HCT116 (cell line): ENCODE data around the gene ERAP2. TPM values are rescaled to one million over a fixed set of nuclear protein-coding genes. Genes with fewer than 3 reads are reported as not detected.

Source experiments
- ATAC-seq: fragments of 200-7000 bp; cut with Tn5 transposase; 2 replicates; pipeline ENCODE4 v1.9.1; 2020; ENCODE audit warnings: mild to moderate bottlenecking, moderate library complexity
- BruUV-seq: library from RNA; stranded (reverse); fragments of 400-500 nt; replicated peaks from 2 replicates; lab custom pipeline; 2021; lab: Mats Ljungman, UMichigan
- CTCF ChIA-PET: fragments of 300-600 bp; sonication (Branson Sonifier 250); formaldehyde crosslinking; loops from one replicate; lab custom pipeline; 2021; ENCODE audit warnings: antibody characterized with exemption; lab: Charles Lee
- POLR2A ChIA-PET: fragments of 300-600, 350-600 bp; sonication (Branson Sonifier 250); formaldehyde crosslinking; loops from one replicate; lab custom pipeline; 2021; ENCODE audit warnings: antibody characterized with exemption; lab: Charles Lee
- RAD21 ChIA-PET, 2 experiments: fragments of 300-600 bp; sonication (Branson Sonifier 250); formaldehyde crosslinking; loops; one replicate each; lab custom pipeline; 2023; ENCODE audit warnings: low total read pairs in 2 of 2; ENCODE audit not compliant: uncharacterized antibody in 2 of 2, unreplicated experiment in 2 of 2, low non-redundant PET in 1 of 2; lab: Charles Lee
- DNase-seq: peaks from one replicate; pipeline ENCODE4 v3.0.0-alpha.2; 2010; ENCODE audit warnings: low read depth, low spot score
- H2AFZ ChIP-seq: fragments of 200-600 bp; shearing (Covaris generic), sonication (generic); 2 replicates; pipeline ENCODE4 v1.6.1; 2017; ENCODE audit warnings: low read depth, mixed run types, mixed read lengths, antibody characterized with exemption, low read length; ENCODE audit not compliant: poor library complexity, severe bottlenecking
- H3K27ac ChIP-seq: 2 replicates; pipeline ENCODE4 v1.5.1; 2012; ENCODE audit warnings: low read depth, low read length
- H3K27me3 ChIP-seq: fragments of 200-600 bp; sonication (generic); 2 replicates; pipeline ENCODE4 v1.6.1; 2016; ENCODE audit warnings: mixed run types, low read length, mixed read lengths; ENCODE audit not compliant: insufficient read depth
- H3K36me3 ChIP-seq, 2 experiments: fragments of 200-500 bp in 1 of 2; fragments of 200-600 bp in 1 of 2; sonication (Bioruptor generic) in 1 of 2; sonication (generic) in 1 of 2; 2 replicates each; pipeline versions ENCODE4 v1.5.1 to v1.6.1; 2014 to 2016; ENCODE audit warnings: low read length in 2 of 2, inconsistent platforms in 1 of 2, mixed read lengths in 1 of 2, mixed run types in 1 of 2; ENCODE audit not compliant: insufficient read depth in 2 of 2, control insufficient read depth in 1 of 2
- H3K4me1 ChIP-seq, 2 experiments: fragments of 200-600 bp in 1 of 2; sonication (generic) in 1 of 2; 2 replicates each; pipeline versions ENCODE4 v1.5.1 to v1.6.1; 2012 to 2017; ENCODE audit warnings: low read length in 2 of 2, inconsistent platforms in 1 of 2, mild to moderate bottlenecking in 1 of 2, mixed read lengths in 1 of 2, mixed run types in 1 of 2, moderate library complexity in 1 of 2; ENCODE audit not compliant: insufficient read depth in 2 of 2, control insufficient read depth in 1 of 2
- H3K4me2 ChIP-seq: fragments of 200-600 bp; sonication (generic); 2 replicates; pipeline ENCODE4 v1.6.1; 2017; ENCODE audit warnings: mixed run types, low read length, mixed read lengths
- H3K4me3 ChIP-seq, 2 experiments: fragments of 200-600 bp in 1 of 2; sonication (generic) in 1 of 2; replicated peaks in 1 of 2; 2 replicates each; pipeline ENCODE4 v1.5.1; 2011 to 2016; ENCODE audit warnings: low read length in 2 of 2, control low read depth in 1 of 2, low read depth in 1 of 2, mild to moderate bottlenecking in 1 of 2, mixed read lengths in 1 of 2, mixed run types in 1 of 2
- H3K79me2 ChIP-seq: fragments of 200-600 bp; sonication (generic); 2 replicates; pipeline ENCODE4 v1.6.1; 2017; ENCODE audit warnings: mild to moderate bottlenecking, mixed run types, low read length, moderate library complexity, mixed read lengths; ENCODE audit not compliant: insufficient read depth
- H3K9ac ChIP-seq: fragments of 200-600 bp; sonication (generic); 2 replicates; pipeline ENCODE4 v1.6.1; 2016; ENCODE audit warnings: low read length, mixed read lengths
- H3K9me2 ChIP-seq: fragments of 200-600 bp; sonication (generic), shearing (Covaris generic); 2 replicates; pipeline ENCODE4 v1.6.1; 2017; ENCODE audit warnings: mixed run types, mild to moderate bottlenecking, moderate library complexity; ENCODE audit not compliant: insufficient read depth
- H3K9me3 ChIP-seq, 2 experiments: fragments of 200-500 bp in 1 of 2; fragments of 200-600 bp in 1 of 2; sonication (Bioruptor generic) in 1 of 2; sonication (generic) in 1 of 2; 2 replicates each; pipeline ENCODE4 v1.6.1; 2014 to 2017; ENCODE audit warnings: low read length in 2 of 2, mixed read lengths in 2 of 2, inconsistent platforms in 1 of 2, low read depth in 1 of 2, mild to moderate bottlenecking in 1 of 2, mixed run types in 1 of 2, moderate library complexity in 1 of 2; ENCODE audit not compliant: control insufficient read depth in 1 of 2, insufficient read depth in 1 of 2
- H4K20me1 ChIP-seq: fragments of 200-600 bp; sonication (generic), shearing (Covaris generic); 2 replicates; pipeline ENCODE4 v1.6.1; 2017; ENCODE audit warnings: mixed run types, mild to moderate bottlenecking, moderate library complexity; ENCODE audit not compliant: insufficient read depth
- EGR1 ChIP-seq: IDR thresholded peaks from 2 replicates; pipeline ENCODE4 v1.6.1; 2012; ENCODE audit warnings: low read depth
- EZH2 ChIP-seq: fragments of 200-600 bp; sonication (generic); IDR thresholded peaks from 2 replicates; pipeline ENCODE4 v1.6.1; 2017; ENCODE audit warnings: antibody characterized with exemption, mixed run types
- POLR2AphosphoS5 ChIP-seq: IDR thresholded peaks from 2 replicates; pipeline ENCODE4 v1.6.1; 2011; ENCODE audit warnings: mild to moderate bottlenecking, low read depth, low read length, moderate library complexity
- RAD21 ChIP-seq: IDR thresholded peaks from 2 replicates; pipeline ENCODE4 v1.6.1; 2012; ENCODE audit warnings: low read depth, mild to moderate bottlenecking
- SIN3A ChIP-seq: IDR thresholded peaks from 2 replicates; pipeline ENCODE4 v1.6.1; 2012; ENCODE audit warnings: low read depth
- SP1 ChIP-seq: IDR thresholded peaks from 2 replicates; pipeline ENCODE4 v1.6.1; 2012; ENCODE audit warnings: low read depth
- SRF ChIP-seq: IDR thresholded peaks from 2 replicates; pipeline ENCODE4 v1.6.1; 2012; ENCODE audit warnings: low read depth
- TCF7L2 ChIP-seq: IDR thresholded peaks from 2 replicates; pipeline ENCODE4 v1.7.0; 2011; ENCODE audit warnings: borderline replicate concordance, inconsistent platforms; ENCODE audit not compliant: insufficient read depth, insufficient read length; ENCODE audit errors: extremely low read depth
- YY1 ChIP-seq: IDR thresholded peaks from 2 replicates; pipeline ENCODE4 v1.6.1; 2011; ENCODE audit warnings: low read length, low read depth, moderate library complexity, mild to moderate bottlenecking; ENCODE audit not compliant: insufficient replicate concordance; ENCODE audit errors: extremely low read depth
- intact Hi-C: fragments of 100-400 bp; cut with micrococcal nuclease; formaldehyde crosslinking; loops from 2 replicates; pipeline ENCODE4 v1.10.0; 2022
- total RNA-seq: library from RNA; stranded (reverse); gene quantifications from one replicate; pipeline ENCODE4 v1.2.1, GENCODE V29; 2021; ENCODE audit not compliant: unreplicated experiment
- TF ChIP-seq, protein P1 (sequence below): IDR thresholded peaks from 2 replicates; pipeline ENCODE4 v1.6.1; 2012
- TF ChIP-seq, protein P2 (sequence below): IDR thresholded peaks from 2 replicates; pipeline ENCODE4 v1.6.1; 2011; ENCODE audit warnings: mild to moderate bottlenecking, low read length, moderate library complexity; ENCODE audit not compliant: insufficient replicate concordance; ENCODE audit errors: extremely low read depth
- TF ChIP-seq, protein P3 (sequence below): IDR thresholded peaks from 2 replicates; pipeline ENCODE4 v1.6.1; 2012
- TF ChIP-seq, protein P4 (sequence below): IDR thresholded peaks from 2 replicates; pipeline ENCODE4 v1.6.1; 2012; ENCODE audit warnings: low read depth
- TF ChIP-seq, protein P5 (sequence below), 3 experiments: fragments of 200-600 bp in 1 of 3; sonication (generic) in 1 of 3; IDR thresholded peaks in 2 of 3; conservative IDR thresholded peaks in 1 of 3; 2 replicates each; pipeline ENCODE4 v1.5.1; 2012 to 2017; ENCODE audit warnings: low read depth in 2 of 3, low read length in 2 of 3, antibody characterized with exemption in 1 of 3, borderline replicate concordance in 1 of 3, control low read depth in 1 of 3, mild to moderate bottlenecking in 1 of 3, mixed read lengths in 1 of 3, mixed run types in 1 of 3, moderate library complexity in 1 of 3; ENCODE audit not compliant: insufficient read depth in 1 of 3

ERAP2 gene
- total RNA-seq, 1 experiment from 2014 or later: 2.2 TPM

DNA sequence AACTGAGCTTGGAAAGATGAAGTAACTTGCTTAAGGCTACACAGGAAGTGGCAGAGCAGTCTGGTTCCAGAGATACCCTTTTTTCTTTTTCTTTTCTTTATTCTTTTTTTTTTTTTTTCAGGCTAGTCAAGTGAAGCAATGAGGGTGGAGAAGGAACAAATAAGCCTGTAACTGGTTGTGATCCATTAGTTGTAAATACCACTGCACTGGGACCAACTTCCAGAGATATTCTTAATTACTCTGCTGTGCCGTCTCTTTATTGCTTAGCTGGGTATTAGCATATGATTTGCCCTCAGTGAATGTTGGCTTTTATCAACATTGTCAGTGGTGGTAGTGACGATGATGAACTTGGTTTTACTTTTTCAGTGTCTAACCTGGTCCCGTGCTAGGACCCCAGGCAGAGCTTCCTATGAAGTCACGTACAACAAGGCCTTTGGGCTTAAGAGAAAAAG, 86.3 kb downstream of the ERAP2 start:
- no peak overlapping the region for H3K4me3 ChIP-seq
- POLR2A ChIA-PET: no interaction called here
- no peak overlapping the region for H3K9ac ChIP-seq
- no peak for ATAC-seq
- H3K79me2 ChIP-seq: peaks cover 13% of the 10 kb centered on the region
- no peaks in the 10 kb centered on the region for H3K9me3 ChIP-seq
- peaks cover 3% of the 10 kb centered on the region; the same call in 1 of the 2 replicates for H3K9me2 ChIP-seq
- peaks cover 2 to 5% of the 10 kb centered on the region in 2 experiments; a peak in 3 of 4 replicates for H3K4me1 ChIP-seq
- H3K4me2 ChIP-seq: no peak overlapping the region
- RAD21 ChIA-PET: no interaction called here
- H3K27ac ChIP-seq: no peak overlapping the region
- H3K36me3 ChIP-seq: no peaks in the 10 kb centered on the region
- no peaks in the 10 kb centered on the region for H4K20me1 ChIP-seq
- DNase-seq: no peak
- H2AFZ ChIP-seq: no peak overlapping the region
- CTCF ChIA-PET: interaction anchor here (0.7 kb wide), 1 partner anchor 438 kb away, joined by 3 read pairs; no protein-coding TSS in a partner anchor
- H3K27me3 ChIP-seq: no peaks in the 10 kb centered on the region
- BruUV-seq: no TSS peak
- intact Hi-C loops: no loop called here
- TF ChIP-seq, protein P1, sequence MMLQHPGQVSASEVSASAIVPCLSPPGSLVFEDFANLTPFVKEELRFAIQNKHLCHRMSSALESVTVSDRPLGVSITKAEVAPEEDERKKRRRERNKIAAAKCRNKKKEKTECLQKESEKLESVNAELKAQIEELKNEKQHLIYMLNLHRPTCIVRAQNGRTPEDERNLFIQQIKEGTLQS: no peak
- TF ChIP-seq RAD21 (no peak), TCF7L2 (no peak), SP1 (no peak), SRF (no peak), EGR1 (no peak), SIN3A (no peak), YY1 (no peak), POLR2AphosphoS5 (no peak), EZH2 (no peak)
- TF ChIP-seq, protein P2, sequence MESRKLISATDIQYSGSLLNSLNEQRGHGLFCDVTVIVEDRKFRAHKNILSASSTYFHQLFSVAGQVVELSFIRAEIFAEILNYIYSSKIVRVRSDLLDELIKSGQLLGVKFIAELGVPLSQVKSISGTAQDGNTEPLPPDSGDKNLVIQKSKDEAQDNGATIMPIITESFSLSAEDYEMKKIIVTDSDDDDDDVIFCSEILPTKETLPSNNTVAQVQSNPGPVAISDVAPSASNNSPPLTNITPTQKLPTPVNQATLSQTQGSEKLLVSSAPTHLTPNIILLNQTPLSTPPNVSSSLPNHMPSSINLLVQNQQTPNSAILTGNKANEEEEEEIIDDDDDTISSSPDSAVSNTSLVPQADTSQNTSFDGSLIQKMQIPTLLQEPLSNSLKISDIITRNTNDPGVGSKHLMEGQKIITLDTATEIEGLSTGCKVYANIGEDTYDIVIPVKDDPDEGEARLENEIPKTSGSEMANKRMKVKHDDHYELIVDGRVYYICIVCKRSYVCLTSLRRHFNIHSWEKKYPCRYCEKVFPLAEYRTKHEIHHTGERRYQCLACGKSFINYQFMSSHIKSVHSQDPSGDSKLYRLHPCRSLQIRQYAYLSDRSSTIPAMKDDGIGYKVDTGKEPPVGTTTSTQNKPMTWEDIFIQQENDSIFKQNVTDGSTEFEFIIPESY: no peak
- TF ChIP-seq, protein P3, sequence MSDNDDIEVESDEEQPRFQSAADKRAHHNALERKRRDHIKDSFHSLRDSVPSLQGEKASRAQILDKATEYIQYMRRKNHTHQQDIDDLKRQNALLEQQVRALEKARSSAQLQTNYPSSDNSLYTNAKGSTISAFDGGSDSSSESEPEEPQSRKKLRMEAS: no peak
- TF ChIP-seq, protein P4, sequence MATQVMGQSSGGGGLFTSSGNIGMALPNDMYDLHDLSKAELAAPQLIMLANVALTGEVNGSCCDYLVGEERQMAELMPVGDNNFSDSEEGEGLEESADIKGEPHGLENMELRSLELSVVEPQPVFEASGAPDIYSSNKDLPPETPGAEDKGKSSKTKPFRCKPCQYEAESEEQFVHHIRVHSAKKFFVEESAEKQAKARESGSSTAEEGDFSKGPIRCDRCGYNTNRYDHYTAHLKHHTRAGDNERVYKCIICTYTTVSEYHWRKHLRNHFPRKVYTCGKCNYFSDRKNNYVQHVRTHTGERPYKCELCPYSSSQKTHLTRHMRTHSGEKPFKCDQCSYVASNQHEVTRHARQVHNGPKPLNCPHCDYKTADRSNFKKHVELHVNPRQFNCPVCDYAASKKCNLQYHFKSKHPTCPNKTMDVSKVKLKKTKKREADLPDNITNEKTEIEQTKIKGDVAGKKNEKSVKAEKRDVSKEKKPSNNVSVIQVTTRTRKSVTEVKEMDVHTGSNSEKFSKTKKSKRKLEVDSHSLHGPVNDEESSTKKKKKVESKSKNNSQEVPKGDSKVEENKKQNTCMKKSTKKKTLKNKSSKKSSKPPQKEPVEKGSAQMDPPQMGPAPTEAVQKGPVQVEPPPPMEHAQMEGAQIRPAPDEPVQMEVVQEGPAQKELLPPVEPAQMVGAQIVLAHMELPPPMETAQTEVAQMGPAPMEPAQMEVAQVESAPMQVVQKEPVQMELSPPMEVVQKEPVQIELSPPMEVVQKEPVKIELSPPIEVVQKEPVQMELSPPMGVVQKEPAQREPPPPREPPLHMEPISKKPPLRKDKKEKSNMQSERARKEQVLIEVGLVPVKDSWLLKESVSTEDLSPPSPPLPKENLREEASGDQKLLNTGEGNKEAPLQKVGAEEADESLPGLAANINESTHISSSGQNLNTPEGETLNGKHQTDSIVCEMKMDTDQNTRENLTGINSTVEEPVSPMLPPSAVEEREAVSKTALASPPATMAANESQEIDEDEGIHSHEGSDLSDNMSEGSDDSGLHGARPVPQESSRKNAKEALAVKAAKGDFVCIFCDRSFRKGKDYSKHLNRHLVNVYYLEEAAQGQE: no peak
- TF ChIP-seq, protein P5, sequence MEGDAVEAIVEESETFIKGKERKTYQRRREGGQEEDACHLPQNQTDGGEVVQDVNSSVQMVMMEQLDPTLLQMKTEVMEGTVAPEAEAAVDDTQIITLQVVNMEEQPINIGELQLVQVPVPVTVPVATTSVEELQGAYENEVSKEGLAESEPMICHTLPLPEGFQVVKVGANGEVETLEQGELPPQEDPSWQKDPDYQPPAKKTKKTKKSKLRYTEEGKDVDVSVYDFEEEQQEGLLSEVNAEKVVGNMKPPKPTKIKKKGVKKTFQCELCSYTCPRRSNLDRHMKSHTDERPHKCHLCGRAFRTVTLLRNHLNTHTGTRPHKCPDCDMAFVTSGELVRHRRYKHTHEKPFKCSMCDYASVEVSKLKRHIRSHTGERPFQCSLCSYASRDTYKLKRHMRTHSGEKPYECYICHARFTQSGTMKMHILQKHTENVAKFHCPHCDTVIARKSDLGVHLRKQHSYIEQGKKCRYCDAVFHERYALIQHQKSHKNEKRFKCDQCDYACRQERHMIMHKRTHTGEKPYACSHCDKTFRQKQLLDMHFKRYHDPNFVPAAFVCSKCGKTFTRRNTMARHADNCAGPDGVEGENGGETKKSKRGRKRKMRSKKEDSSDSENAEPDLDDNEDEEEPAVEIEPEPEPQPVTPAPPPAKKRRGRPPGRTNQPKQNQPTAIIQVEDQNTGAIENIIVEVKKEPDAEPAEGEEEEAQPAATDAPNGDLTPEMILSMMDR (IDR thresholded peaks at IDR 0.05 in 2 of 3, conservative IDR thresholded peaks at IDR 0.05 in 1 of 3; ENCODE audit: borderline replicate concordance in 1 of 3, insufficient read depth in 1 of 3, low read depth in 2 of 3, low read length in 2 of 3): no peak
- TF ChIP-seq, all 23 proteins: peak for 0
